Kidney (tissue), 14 donors: ENCODE measurements around the gene MAGI1. TPM values are rescaled to one million over a fixed set of nuclear protein-coding genes. Genes with fewer than 3 reads are reported as not detected.

ENCODE experiments used
- DNase-seq, 5 donors: peaks; one replicate each; pipeline ENCODE4 v3.0.0-alpha.2; 2013 to 2020
- FAIRE-seq: peaks from 2 replicates; lab custom pipeline; 2012; peaks lifted over from hg19 to GRCh38; lab: Jason Lieb, UNC
- H3K27ac ChIP-seq, 2 donors: one replicate each; pipeline ENCODE4 v1.7.0; 2013; ENCODE audit warnings: low read depth in 2 of 2, low read length in 2 of 2, inconsistent platforms in 1 of 2
- H3K27me3 ChIP-seq: one replicate; pipeline ENCODE4 v1.7.1; 2013; ENCODE audit warnings: low read length, inconsistent platforms; ENCODE audit not compliant: control insufficient read depth, insufficient read depth
- H3K36me3 ChIP-seq, 3 donors: one replicate each; pipeline versions ENCODE4 v1.7.0 to v1.7.1; 2013; ENCODE audit warnings: low read length in 3 of 3, control low read depth in 1 of 3, inconsistent platforms in 1 of 3; ENCODE audit not compliant: insufficient read depth in 3 of 3, control insufficient read depth in 2 of 3
- H3K4me1 ChIP-seq, 3 donors: one replicate each; pipeline versions ENCODE4 v1.7.0 to v1.7.1; 2013; ENCODE audit warnings: low read length in 3 of 3, inconsistent platforms in 1 of 3, low read depth in 1 of 3; ENCODE audit not compliant: control insufficient read depth in 2 of 3, insufficient read depth in 2 of 3
- H3K4me3 ChIP-seq, 3 donors: one replicate each; pipeline versions ENCODE4 v1.7.0 to v1.8.1; 2013; ENCODE audit warnings: low read length in 3 of 3, control low read depth in 1 of 3, inconsistent platforms in 1 of 3
- H3K9ac ChIP-seq, 3 donors: one replicate each; pipeline versions ENCODE4 v1.7.0 to v1.7.1; 2013; ENCODE audit warnings: low read length in 3 of 3, control low read depth in 1 of 3, inconsistent platforms in 1 of 3
- H3K9me3 ChIP-seq, 3 donors: one replicate each; pipeline versions ENCODE4 v1.7.0 to v1.7.1; 2013; ENCODE audit warnings: low read length in 3 of 3, control low read depth in 1 of 3, inconsistent platforms in 1 of 3; ENCODE audit not compliant: control insufficient read depth in 2 of 3, insufficient read depth in 1 of 3
- intact Hi-C: fragments of 100-400 bp; cut with DNase I; formaldehyde crosslinking; loops from one replicate; pipeline ENCODE4 v1.11.1; 2022
- polyA plus RNA-seq: library from polyadenylated mRNA; stranded (reverse); fragments of 350-450 nt; fragmentation: Illumina TruSeq; extraction: RNeasy Lipid Tissue Mini Kit (QIAGEN cat#74804); gene quantifications from one replicate; pipeline ENCODE4 v1.2.3, GENCODE V29; 2014; ENCODE audit warnings: low read depth, low replicate concordance; ENCODE audit not compliant: insufficient read depth
- total RNA-seq: library from RNA; stranded (reverse); fragmentation: NEBNext Ultra II Directional; extraction: Animal tissue kit (Norgen Biotek cat#: 25700); gene quantifications from one replicate; pipeline ENCODE4 v1.2.1, GENCODE V29; 2021
- TF ChIP-seq, protein P1 (sequence below): IDR thresholded peaks from 3 replicates; pipeline ENCODE4 v1.5.1; 2012; ENCODE audit warnings: mild to moderate bottlenecking, moderate library complexity, borderline replicate concordance; ENCODE audit not compliant: insufficient read depth; ENCODE audit errors: extremely low read depth
- donor health status: control.
- donor health status: control.
- donor health status: control.
- donor health status: control.
- donor health status: control.
- donor health status: DM: yes; HTN: yes; CAD: no.
- donor health status: Normal renal cell carcinoma (clear cell type).

Gene MAGI1
- total and polyA plus RNA-seq, 2 donors from 2014 or later = 8.2 to 42.8 TPM

DNA sequence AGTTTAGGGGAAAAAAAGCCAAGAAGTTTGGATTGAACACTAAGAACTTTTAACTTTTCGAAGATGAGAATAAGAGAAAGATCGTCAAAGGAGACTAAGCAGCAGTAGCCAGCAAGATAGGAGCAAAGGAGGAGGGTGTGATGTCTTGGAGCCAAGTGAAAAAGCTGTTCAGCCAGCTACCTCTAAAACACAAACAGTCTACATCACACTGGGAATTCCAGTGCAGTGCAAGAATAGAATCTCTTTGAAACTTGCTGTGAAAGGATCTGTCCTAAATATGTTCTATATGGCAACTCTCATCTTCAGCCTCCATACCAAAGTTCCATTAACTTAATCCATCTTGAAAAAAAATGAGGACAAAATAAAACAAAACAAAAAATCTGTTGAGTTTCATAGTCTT lies 541.5 kb downstream of the MAGI1 start:
- peaks cover 0 to 8% (median 0%) of the 10 kb centered on the region in 3 donors for H3K4me1 ChIP-seq
- no peaks in the 10 kb centered on the region for H3K9me3 ChIP-seq
- intact Hi-C loops = no loop called here
- FAIRE-seq (no peak), DNase-seq (no peak)
- TF ChIP-seq, protein P1, sequence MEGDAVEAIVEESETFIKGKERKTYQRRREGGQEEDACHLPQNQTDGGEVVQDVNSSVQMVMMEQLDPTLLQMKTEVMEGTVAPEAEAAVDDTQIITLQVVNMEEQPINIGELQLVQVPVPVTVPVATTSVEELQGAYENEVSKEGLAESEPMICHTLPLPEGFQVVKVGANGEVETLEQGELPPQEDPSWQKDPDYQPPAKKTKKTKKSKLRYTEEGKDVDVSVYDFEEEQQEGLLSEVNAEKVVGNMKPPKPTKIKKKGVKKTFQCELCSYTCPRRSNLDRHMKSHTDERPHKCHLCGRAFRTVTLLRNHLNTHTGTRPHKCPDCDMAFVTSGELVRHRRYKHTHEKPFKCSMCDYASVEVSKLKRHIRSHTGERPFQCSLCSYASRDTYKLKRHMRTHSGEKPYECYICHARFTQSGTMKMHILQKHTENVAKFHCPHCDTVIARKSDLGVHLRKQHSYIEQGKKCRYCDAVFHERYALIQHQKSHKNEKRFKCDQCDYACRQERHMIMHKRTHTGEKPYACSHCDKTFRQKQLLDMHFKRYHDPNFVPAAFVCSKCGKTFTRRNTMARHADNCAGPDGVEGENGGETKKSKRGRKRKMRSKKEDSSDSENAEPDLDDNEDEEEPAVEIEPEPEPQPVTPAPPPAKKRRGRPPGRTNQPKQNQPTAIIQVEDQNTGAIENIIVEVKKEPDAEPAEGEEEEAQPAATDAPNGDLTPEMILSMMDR = no peak
- no peak overlapping the region for H3K4me3 ChIP-seq
- H3K27ac ChIP-seq = no peak overlapping the region
- no peaks in the 10 kb centered on the region for H3K27me3 ChIP-seq
- H3K9ac ChIP-seq = no peak overlapping the region
- H3K36me3 ChIP-seq = no peaks in the 10 kb centered on the region

- no peaks in the 10 kb centered on the region for H3K27me3 ChIP-seq
- DNase-seq (no peak), FAIRE-seq (no peak)
- H3K27ac ChIP-seq = no peak overlapping the region
- no peaks in the 10 kb centered on the region for H3K36me3 ChIP-seq
- TF ChIP-seq, protein P1 = no peak
- no peaks in the 10 kb centered on the region for H3K9me3 ChIP-seq
- H3K4me1 ChIP-seq = peaks cover 0 to 8% (median 0%) of the 10 kb centered on the region in 3 donors
- intact Hi-C loops = no loop called here
- no peak overlapping the region for H3K4me3 ChIP-seq
- no peak overlapping the region for H3K9ac ChIP-seq
Observed at GRCh38 chr3:65493938-65494337, 544.8 kb downstream of the MAGI1 start.

- Histone ChIP-seq H3K4me1 (peaks cover 0 to 8% (median 0%) of the 10 kb centered on the region in 3 donors), H3K27me3 (no peaks in the 10 kb centered on the region), H3K9me3 (no peaks in the 10 kb centered on the region), H3K4me3 (no peak overlapping the region), H3K27ac (no peak overlapping the region), H3K36me3 (no peaks in the 10 kb centered on the region), H3K9ac (no peak overlapping the region)
- intact Hi-C loops = no loop called here
- FAIRE-seq = no peak
- DNase-seq = peak in 2 of 5 donors; percentile 50 to 66
- TF ChIP-seq, protein P1 = no peak
Observed at GRCh38 chr3:65493371-65493882, 545.3 kb downstream of the MAGI1 start.

- TF ChIP-seq, protein P1 = no peak
- FAIRE-seq (no peak), DNase-seq (no peak)
- H3K4me1 ChIP-seq = peaks cover 0 to 4% (median 0%) of the 10 kb centered on the region in 3 donors
- no peaks in the 10 kb centered on the region for H3K9me3 ChIP-seq
- no peaks in the 10 kb centered on the region for H3K27me3 ChIP-seq
- no peaks in the 10 kb centered on the region for H3K36me3 ChIP-seq
- H3K4me3 ChIP-seq = no peak overlapping the region
- intact Hi-C loops = no loop called here
- H3K9ac ChIP-seq = no peak overlapping the region
- no peak overlapping the region for H3K27ac ChIP-seq
Observed at GRCh38 chr3:65492249-65492648, 546.5 kb downstream of the MAGI1 start.
